GM12865 (cell line): Measurements from ENCODE around the gene HMX1.

Experiments used
- DNase-seq: peaks from one replicate; pipeline ENCODE4 v3.0.0; 2010; ENCODE audit warnings: low read depth
- H3K4me3 ChIP-seq: 2 replicates; pipeline ENCODE4 v1.5.1; 2011; ENCODE audit warnings: mild to moderate bottlenecking, low read depth, low read length, control low read depth
- CTCF ChIP-seq: IDR thresholded peaks from 2 replicates; pipeline ENCODE4 v1.5.1; 2011; ENCODE audit warnings: low read length, control low read depth, low read depth, inconsistent platforms; ENCODE audit not compliant: insufficient read depth; ENCODE audit errors: missing control alignments

Gene HMX1

GRCh38 chr4:8854931-8855330 lies 16.7 kb downstream of the HMX1 start:
- no peak for DNase-seq
- TF ChIP-seq CTCF = no peak
- H3K4me3 ChIP-seq = no peak overlapping the region

- no peak overlapping the region for H3K4me3 ChIP-seq
- no peak for DNase-seq
- no peak for TF ChIP-seq CTCF
Measured at GRCh38 chr4:8854016-8854415, 17.6 kb downstream of the HMX1 start.

- DNase-seq = no peak
- TF ChIP-seq CTCF = no peak
- no peak overlapping the region for H3K4me3 ChIP-seq
Measured at GRCh38 chr4:8853249-8853648, 18.4 kb downstream of the HMX1 start.

GRCh38 chr4:8852118-8852704 lies 19.4 kb downstream of the HMX1 start:
- DNase-seq = no peak
- no peak for TF ChIP-seq CTCF
- H3K4me3 ChIP-seq = no peak overlapping the region

GRCh38 chr4:8851321-8852117 lies 20.1 kb downstream of the HMX1 start:
- DNase-seq = no peak

GRCh38 chr4:8850830-8851188 lies 20.8 kb downstream of the HMX1 start:
- TF ChIP-seq CTCF = no peak
- H3K4me3 ChIP-seq = no peak overlapping the region
- DNase-seq = no peak

More at GRCh38 chr4:8851321-8852117, 20.1 kb downstream of the HMX1 start:
- no peak overlapping the region for H3K4me3 ChIP-seq
- TF ChIP-seq CTCF = no peak

GRCh38 chr4:8850074-8850829 lies 21.4 kb downstream of the HMX1 start:
- no peak for TF ChIP-seq CTCF

More at GRCh38 chr4:8850074-8850829, 21.4 kb downstream of the HMX1 start:
- no peak overlapping the region for H3K4me3 ChIP-seq
- no peak for DNase-seq
